ENCODE measurements around the gene UBA5. TPM values are rescaled to one million over a fixed set of nuclear protein-coding genes. Genes with fewer than 3 reads are reported as not detected.
"Not testable (repeated sequence)": the region's sequence is repeated elsewhere in the genome, so short reads cannot be mapped to it uniquely, and the experiment has no call there.

Gene UBA5
- 40.1 TPM for polyA plus RNA-seq (2013, experiment 1 of 2; ENCODE audit: insufficient read length)
- 39.2 TPM for polyA plus RNA-seq (2013, experiment 2 of 2; ENCODE audit: insufficient read length)

DNA sequence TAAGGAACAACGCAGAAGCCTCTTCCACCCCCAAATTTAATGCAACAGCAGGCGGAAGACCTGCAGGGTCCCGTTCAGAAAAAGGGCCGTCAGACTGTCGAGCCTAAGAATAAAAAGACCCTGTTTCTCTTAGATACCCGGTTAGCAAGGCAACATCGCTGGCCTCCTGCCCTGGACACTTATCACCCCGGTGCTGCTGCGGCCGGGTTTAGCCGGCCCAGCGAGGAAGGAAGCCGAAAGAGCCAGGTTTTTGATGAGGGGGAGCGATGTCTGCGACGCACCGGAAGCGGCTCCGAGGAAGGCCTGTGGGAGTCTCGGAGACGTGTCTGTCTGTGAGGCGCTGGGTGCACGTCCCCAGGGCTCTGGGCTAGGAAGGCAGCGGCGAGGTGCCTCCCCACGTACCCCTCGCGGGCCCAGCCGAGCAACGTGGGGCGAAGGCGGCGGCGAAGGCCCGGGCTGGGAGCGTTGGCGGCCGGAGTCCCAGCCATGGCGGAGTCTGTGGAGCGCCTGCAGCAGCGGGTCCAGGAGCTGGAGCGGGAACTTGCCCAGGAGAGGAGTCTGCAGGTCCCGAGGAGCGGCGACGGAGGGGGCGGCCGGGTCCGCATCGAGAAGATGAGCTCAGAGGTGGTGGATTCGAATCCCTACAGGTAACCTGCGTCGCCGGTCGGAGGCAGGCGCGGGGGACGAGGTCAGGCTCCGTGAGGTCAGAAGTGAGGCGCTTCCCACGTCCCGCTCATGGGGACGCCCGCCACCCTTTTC, at the start of gene UBA5:
UBA5 (plus strand) TSS at position 278 of the 759 bp plus-strand sequence; CDS start at position 487, 209 bp downstream.
- peak; percentile 68 for DNase-seq

DNA sequence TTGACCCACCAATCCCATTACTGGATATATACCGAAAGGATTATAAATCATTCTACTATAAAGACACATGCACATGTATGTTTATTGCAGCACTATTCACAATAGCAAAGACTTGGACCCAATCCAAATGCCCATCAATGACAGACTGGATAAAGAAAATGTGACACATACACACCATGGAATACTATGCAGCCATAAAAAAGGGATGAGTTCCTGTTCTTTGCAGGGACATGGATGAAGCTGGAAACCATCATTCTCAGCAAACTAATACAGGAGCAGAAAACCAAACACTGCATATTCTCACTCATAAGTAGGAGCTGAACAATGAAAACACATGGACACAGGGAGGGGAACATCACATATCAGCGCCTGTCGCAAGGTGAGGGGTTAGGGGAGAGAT, 44.8 kb upstream of the UBA5 start:
- DNase-seq: not testable (repeated sequence)

DNA sequence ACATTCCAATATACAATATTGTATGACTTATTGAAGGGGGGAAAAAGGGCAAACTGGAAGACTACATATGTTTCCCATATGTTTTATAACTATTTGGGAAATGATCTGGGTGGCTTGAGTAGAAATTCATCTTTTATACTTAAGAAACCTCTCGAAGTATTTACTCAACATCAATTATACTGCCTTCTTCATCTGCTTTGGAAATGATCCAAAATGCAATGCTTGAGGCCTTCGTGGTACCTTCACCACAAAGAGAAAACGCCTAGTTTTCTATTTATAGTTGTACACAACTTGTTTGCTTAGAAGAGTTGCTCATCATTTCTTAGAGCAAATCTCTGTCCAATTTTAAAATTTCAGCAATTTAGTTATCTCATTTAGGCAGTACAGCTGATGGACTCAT, 44.2 kb upstream of the UBA5 start:
- no peak for DNase-seq

DNA sequence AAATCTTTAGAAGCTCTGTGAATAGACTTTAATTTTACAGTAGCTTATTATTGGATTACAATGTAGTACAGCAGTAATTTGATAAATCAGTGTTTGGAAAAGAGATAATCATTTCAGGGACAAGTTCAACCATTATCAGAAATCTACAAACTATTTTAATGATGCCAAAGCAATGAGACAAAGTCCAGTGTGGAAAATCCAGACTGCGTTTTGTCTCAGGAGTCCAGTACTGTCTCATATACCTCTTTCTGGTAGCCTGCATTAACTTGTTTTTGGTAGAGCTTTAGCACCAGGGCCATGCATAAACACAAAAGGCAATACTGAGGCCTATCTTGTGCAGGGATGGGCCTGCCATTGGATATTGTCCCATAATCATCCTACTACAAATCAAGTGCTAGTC, 43.3 kb upstream of the UBA5 start:
- DNase-seq: no peak

DNA sequence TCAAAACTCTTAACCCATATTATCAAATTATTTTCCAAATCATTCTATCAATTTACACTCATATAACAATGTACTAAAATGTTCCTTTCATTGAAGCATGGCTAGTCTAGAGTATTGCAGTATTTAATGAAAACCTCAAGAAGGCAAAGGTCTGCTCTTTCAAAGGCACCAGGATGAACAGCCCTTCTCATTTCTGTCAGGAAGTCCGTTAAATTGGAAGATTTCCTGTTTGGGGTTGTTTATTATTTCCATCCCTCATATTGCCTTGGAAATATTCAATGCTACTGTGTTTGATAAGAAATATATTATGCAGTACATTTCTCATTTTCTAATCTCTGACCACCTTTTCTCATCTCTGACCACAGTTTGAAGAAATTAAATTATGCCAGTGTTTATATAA, 38.0 kb upstream of the UBA5 start:
- no peak for DNase-seq

DNA sequence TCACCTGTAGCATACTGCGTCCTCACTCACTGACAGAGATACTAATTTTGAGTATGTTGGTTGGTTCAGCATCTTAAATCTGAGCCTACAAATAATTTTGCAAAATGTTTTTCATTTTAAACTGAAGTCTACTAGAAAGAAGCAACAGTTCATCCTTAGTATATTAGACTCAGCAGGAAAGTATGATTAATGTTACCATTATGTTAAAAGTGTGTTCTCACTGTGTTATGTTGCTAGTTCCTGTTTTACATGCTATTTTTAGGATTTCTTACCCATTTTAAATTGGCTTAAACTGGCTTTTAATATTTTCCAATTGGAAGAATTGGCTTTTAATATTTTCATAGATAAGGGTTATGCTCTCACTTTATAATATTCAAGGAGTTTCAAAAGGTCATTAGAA, 37.4 kb upstream of the UBA5 start:
- no peak for DNase-seq

DNA sequence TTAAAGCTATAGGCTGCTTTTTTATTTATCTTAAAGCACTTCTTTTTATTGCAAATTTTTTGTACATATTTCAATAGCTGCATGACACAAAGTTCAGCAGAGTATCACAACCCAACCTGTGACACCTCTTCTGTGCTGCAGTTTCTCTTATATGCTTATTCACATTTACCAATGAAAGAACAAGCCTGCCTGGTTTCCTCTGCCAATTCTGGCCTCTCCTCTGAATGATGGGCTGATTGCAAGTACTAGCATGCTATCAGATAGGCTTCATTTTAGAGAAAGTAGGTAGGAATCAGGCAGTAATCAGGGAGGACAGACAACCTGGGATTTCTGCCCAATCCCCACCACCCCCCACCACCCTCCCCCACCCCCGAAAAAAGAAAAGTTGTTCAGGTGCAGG, 36.5 kb upstream of the UBA5 start:
- DNase-seq: no peak

DNA sequence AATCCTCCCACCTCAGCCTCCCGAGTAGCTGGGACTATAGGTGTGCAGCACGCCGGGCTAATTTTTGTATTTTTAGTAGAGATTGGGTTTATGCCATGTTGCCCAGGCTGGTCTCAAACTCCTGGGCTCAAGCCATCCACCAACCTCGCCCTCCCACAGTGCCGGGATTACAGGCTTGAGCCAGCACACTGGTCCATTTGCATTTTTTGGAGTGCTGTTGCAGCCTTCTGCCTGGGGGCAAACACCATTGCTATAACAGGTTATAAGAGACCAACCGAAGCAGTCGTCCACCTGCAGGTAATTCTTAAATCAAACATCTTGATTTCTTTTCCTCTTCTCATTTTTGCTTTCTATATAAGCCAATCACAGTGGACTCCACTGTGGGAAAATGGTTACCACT, 35.3 kb upstream of the UBA5 start:
- DNase-seq: no peak

DNA sequence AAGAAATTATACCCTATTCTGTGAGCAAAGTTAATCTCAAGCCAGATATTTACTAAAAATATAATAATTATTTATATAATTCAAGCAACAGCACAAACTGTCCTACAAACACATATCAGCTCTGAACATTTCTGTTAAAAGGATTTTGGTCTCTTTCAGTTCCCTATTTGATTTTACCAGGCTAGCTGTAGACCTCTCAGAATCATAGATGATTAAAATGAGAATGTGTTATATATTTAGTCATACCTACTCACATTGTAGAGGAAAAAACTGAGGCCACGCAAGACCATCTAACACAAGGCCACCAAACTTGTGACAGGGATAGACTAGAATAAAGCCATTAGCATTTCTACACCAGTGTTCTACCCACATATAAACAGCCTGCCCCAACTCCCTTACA, 34.5 kb upstream of the UBA5 start:
- no peak for DNase-seq

DNA sequence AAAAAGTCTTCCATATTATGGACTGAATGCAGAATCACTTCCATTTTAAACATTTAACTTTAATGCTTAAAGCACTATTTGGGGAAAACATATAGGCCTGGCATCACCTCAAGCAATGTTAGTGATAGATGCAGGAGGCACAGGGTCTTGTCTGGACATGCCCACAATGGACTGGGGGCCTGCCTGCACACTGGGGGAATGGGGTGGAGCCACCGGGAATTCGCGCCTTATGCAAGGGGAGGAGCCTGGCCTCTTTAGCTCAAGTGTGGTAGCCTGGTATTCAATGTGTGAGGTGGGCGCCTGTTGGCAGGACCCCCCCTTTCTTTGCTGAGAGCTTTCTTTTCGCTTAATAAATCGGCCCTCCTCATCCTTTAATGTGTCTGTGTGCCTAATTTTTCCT, 33.2 kb upstream of the UBA5 start:
- DNase-seq: no peak

DNA sequence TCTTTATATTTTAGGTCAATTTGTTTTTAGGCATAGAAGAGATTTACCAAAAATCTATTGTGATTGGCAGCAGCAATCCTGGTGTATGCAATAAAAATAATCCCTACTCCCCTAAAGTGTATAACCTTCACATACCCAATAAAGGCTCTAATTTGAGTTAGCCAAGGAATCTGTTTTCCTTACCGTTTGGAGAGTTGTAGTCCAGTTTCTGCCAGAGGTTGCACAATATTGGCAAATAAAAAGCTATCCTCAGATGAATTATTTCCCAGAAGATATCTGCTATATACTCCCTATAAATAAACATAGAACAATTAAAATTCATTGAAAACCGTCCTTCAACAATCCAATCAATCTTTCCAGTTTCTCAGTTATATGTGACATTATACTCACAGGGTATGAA, 32.0 kb upstream of the UBA5 start:
- DNase-seq: no peak

DNA sequence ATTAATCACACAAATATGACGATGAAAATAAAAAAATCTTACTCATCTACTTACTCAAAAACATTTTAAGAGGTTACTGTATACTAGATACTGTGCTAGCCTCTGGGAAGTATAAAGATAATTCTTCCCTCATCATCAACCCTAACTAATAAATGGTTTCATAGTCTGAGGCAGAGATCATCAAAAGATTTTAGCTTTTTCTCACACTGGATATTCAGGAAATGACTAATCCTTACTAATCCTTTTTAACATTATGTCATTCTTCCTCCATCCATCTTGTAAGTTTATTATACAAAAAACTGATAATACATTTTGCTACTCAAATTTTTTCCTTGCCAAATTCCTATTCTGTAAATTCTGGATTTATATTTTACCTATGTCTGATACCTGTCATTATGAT, 30.2 kb upstream of the UBA5 start:
- peak; percentile 68 for DNase-seq

DNA sequence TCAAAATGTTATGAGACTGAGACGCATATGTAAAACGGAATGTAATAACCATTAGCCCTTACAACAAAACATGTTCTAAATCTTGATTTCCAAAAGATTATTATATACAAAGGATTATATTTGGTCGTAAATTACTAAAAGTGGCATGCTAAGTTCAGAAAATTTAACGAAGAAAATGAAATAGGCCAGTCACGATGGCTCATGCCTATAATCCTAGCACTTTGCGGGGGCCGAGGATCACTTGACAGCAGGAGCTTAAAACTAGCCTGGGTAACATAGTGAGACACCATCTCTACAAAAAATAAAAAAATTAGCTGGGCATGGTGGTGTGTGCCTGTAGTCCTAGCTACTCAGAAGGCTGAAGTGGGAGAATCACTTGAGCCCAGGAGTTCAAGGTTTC, 29.5 kb upstream of the UBA5 start:
- no peak for DNase-seq

DNA sequence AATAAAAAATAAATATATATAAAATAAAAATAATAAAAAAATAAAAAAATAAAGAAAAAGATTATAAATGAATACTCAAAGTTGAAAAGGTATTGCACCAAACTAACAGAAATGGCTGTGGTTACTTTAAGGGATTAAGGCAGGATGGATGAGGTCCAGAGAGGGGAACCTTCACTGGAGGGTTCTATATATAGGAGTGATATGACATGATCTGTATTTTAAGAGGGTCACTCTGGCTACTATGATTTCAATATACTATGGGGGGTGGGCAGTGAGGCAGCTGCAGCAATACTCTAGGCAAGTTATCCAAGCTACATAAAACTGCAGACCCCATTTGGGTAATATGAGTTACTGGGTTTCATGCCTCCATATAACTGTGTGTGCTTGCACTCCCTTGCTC, 25.1 kb upstream of the UBA5 start:
- DNase-seq: no peak

DNA sequence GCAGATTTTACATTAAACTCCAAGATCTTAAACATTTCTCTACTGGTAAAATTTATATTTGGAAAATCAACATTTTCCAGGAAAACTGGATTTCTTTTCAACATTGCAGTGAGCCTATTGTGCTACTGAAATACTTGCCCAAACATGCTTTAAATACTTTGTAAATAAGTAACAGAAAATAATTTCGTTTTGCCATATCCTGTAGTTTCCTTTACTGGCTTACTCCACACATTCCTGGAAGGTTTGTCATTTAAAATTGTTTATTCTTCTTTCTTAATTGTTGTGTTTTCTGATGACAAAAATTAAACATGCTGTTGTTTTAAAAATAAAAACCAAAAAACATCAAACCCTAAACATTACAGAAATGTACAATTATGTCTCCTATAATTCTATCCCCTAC, 22.5 kb upstream of the UBA5 start:
- peak; percentile 45 for DNase-seq

DNA sequence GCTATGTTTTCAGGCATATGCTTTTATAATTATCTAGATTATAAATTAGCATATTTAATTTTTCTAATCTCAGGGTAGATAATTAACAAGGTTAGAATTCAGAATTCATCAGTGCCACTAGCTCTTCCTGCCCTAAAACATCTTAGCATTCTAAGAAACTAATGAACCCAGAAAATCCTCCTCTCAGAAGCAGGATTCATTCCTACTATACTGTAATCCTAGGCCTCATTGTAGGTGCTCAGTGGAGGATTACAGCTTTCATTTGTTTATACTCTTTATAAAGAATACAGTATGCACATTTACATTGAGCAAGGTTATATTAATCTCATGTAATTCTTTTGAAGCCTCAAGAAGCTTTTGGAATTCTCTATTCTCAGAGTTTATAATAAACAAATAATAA, 21.4 kb upstream of the UBA5 start:
- no peak for DNase-seq

DNA sequence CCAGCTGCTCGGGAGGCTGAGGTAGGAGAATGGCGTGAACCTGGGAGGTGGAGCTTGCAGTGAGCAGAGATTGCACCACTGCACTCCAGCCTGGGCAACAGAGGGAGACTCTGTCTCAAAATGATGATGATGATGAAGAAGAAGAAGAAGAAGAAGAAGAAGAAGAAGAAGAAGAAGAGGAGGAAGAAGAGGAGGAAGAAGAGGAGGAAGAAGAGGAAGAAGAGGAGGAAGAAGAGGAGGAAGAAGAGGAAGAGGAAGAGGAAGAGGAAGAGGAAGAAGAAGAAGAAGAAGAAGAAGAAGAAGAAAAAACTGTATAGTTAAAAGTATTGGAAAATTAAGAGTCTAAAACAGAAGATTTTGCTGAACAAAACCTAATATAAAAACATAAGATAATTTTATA, 18.7 kb upstream of the UBA5 start:
- not testable (repeated sequence) for DNase-seq

DNA sequence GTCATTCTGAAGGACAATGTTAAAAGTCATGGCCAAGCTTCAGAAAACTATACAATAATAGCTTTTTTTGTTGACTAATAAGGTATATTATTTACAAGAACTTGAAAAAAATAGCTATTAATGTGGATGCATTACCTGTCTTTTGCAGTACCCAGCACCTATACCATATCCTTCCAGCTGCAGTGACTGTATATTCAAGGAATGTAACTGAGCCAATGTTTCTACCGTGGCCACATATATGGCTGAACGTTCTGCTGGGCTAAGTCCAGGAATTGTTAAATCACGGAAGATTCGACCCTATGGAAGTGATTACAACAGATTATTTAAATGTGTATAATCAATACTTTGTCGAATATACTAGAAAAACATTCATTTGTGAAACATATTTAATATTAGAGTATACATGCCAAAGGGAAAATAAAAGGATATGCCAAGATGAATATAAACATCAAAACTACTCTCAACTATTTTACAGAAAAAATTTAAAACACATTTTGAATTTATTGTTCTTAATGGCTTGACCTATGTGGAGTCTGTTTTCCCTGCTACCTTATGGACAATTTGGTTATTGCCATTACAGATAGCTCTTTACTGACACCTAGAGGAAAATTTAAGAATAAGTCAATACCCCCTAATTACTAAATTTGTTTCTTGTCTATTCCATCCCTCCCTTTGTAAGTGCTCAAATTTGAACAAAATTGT, 18.1 kb upstream of the UBA5 start:
- peak; percentile 68 for DNase-seq

DNA sequence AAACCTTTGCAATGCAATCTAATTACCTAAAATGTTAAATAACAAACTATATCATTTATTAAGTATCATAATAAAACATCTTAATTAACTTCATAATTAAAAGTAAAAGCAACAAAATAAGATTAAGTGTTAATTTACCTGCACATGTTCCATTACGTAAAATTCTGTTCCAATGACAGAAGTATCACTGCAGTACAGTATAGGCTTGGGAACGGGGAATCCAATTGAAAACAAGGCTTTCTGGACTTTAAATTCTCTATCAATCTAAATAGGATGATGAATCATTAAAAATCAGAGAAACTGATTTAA, 17.6 kb upstream of the UBA5 start:
- no peak for DNase-seq

DNA sequence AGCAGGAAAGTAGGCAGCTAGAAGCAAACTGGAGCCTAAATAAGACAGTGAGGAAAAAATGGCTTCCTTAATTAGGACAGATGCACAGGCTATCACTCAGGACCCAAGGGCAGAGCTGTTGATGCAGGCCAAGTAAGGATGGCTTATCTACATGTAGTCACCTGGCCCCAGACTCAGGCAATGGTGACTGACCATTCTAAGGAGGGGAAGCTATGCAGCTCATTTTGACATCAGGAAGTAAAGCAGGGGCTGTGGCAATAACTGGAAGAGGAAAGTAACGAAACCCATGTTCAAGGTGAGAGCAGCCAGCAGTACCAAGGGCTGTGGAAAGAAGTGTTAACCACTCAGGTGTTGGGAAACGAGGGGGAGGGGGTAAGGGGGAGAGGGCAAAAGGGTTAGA, 16.8 kb upstream of the UBA5 start:
- DNase-seq: no peak

DNA sequence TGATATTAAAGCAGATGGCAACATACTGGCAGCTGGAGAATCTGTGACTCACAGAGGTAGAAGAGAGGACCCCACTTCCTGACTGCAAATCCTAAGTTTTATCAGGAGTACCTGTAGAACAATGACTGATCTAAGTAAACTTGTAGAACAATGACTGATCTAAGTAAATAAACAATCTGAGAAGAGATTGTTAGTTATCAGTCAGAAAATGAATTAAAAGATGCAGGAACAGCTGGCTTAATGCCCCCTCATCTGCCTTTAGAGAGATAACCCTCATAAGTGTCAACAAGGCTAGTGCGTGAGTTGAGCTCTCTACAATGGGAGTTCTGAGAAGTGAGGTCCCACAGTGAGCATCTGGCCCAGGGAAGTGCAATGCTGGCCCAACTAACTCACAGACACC, 15.1 kb upstream of the UBA5 start:
- DNase-seq: no peak

DNA sequence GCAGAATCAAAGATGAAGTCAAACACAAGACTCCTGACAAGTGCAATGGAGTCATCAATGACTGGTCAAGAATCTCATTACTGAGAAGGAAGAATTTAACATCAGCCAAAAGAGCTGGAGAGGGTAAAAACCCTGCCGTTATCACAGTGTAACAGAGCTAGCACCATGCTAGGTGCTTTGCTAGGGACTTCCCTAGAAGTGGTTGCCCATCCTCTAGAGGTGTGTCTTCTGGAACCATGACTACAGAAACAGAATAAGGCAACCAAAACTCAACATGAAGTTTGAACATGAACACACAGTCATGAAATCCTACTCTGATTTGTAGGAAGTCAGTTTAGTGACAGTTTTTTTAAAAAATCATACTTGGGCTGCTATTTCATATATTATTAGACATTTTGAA, 10.0 kb upstream of the UBA5 start:
- DNase-seq: no peak

DNA sequence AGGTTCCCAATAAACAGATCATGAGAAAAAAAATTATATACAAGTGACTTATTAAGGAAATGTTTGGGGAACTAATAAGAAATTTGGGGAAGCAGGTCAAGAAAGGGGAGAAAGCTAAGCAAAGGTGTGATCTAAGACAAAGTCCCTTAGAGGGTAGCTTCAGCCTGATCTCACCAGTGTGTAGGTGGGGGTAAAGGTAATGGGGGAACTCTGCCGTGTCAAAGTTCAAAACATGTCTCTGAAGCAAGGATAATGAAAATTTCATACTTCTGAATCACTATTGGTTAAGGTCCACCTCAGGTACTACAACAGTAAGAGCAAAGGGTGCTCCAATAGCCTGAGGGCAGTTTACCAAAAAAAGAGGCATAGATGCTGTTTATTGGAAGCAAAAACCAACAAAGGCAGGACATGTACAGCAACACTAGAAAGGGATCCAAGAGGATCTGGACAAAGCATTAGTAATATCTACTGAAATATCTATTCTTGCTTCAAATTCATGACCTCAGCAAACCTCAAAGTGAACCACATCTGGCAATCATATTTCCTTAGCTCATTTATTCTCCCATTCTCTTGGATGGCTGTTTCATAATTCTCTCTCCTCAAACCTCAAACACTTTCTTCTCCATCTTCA, 7.4 kb upstream of the UBA5 start:
- peak; percentile 6 for DNase-seq

DNA sequence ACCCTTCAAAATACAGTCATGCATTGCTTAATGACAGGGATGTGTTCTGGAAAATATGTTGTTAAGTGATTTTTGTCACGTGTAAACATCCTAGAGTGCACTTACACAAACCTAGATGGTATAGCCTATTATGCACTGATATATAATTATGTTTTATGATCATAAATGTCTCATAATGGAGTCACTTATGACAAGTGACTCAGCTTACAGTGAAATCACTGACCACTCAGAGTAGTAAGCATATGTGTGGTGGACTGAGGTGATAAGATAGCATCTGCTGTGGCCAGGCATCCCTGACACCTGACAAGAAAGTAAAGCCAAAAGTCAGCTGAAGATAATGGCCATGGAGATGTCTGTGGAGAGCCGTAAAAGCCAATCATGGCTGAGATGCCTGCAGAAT, 5.9 kb upstream of the UBA5 start:
- DNase-seq: no peak
